H9 (cell line): ENCODE data around the gene SYT7. TPM values are rescaled to one million over a fixed set of nuclear protein-coding genes. Genes with fewer than 3 reads are reported as not detected.

ENCODE experiments used
- DNase-seq: peaks from one replicate; pipeline ENCODE4 v3.0.0-alpha.2; 2017
- H2AFZ ChIP-seq: one replicate; pipeline ENCODE4 v1.6.1; 2013; ENCODE audit warnings: mild to moderate bottlenecking, low read length, control low read depth, moderate library complexity
- H2AK5ac ChIP-seq: 2 replicates; pipeline ENCODE4 v1.6.1; 2013; ENCODE audit warnings: low read length, control low read depth, mixed read lengths; ENCODE audit not compliant: insufficient read length
- H2BK120ac ChIP-seq: one replicate; pipeline ENCODE4 v1.6.1; 2013; ENCODE audit warnings: low read depth, mild to moderate bottlenecking, low read length, control low read depth, inconsistent platforms; ENCODE audit not compliant: poor library complexity, severe bottlenecking
- H2BK12ac ChIP-seq: 2 replicates; pipeline ENCODE4 v1.6.1; 2013; ENCODE audit warnings: low read length, control low read depth, mixed read lengths, low read depth; ENCODE audit not compliant: insufficient read length
- H2BK15ac ChIP-seq: 2 replicates; pipeline ENCODE4 v1.6.1; 2013; ENCODE audit warnings: low read depth, low read length, control low read depth
- H2BK20ac ChIP-seq: one replicate; pipeline ENCODE4 v1.6.1; 2013; ENCODE audit warnings: low read depth, mild to moderate bottlenecking, low read length, control low read depth, inconsistent platforms; ENCODE audit not compliant: poor library complexity, severe bottlenecking
- H2BK5ac ChIP-seq: 2 replicates; pipeline ENCODE4 v1.6.1; 2013; ENCODE audit warnings: low read length, control low read depth, mixed read lengths; ENCODE audit not compliant: insufficient read length
- H3K14ac ChIP-seq: 2 replicates; pipeline ENCODE4 v1.6.1; 2013; ENCODE audit warnings: low read length, control low read depth; ENCODE audit not compliant: insufficient read depth
- H3K18ac ChIP-seq: 2 replicates; pipeline ENCODE4 v1.6.1; 2013; ENCODE audit warnings: low read depth, mild to moderate bottlenecking, mixed read lengths, low read length, control low read depth; ENCODE audit not compliant: insufficient read length
- H3K23ac ChIP-seq: 2 replicates; pipeline ENCODE4 v1.6.1; 2013; ENCODE audit warnings: low read length, control low read depth, mixed read lengths, low read depth; ENCODE audit not compliant: insufficient read length
- H3K23me2 ChIP-seq: 2 replicates; pipeline ENCODE4 v1.6.1; 2013; ENCODE audit warnings: low read depth, mild to moderate bottlenecking, mixed read lengths, low read length, control low read depth; ENCODE audit not compliant: insufficient read length, poor library complexity, severe bottlenecking
- H3K27ac ChIP-seq: 2 replicates; pipeline ENCODE4 v1.5.1; 2013; ENCODE audit warnings: low read length, control low read depth, mixed read lengths, low read depth; ENCODE audit not compliant: insufficient read length
- H3K27me3 ChIP-seq: 2 replicates; pipeline ENCODE4 v1.6.1; 2013; ENCODE audit warnings: low read length, control low read depth, inconsistent platforms; ENCODE audit not compliant: insufficient read depth
- H3K4ac ChIP-seq: 2 replicates; pipeline ENCODE4 v1.6.1; 2013; ENCODE audit warnings: low read depth, mild to moderate bottlenecking, control low read depth, inconsistent platforms, low read length, moderate library complexity
- H3K4me1 ChIP-seq: 2 replicates; pipeline ENCODE4 v1.6.1; 2013; ENCODE audit warnings: low read length, control low read depth, inconsistent platforms; ENCODE audit not compliant: insufficient read depth
- H3K4me2 ChIP-seq: 2 replicates; pipeline ENCODE4 v1.6.1; 2013; ENCODE audit warnings: low read length, control low read depth, mixed read lengths; ENCODE audit not compliant: insufficient read length, insufficient read depth
- H3K56ac ChIP-seq: 2 replicates; pipeline ENCODE4 v1.6.1; 2013; ENCODE audit warnings: low read depth, mild to moderate bottlenecking, mixed read lengths, low read length, control low read depth; ENCODE audit not compliant: insufficient read length
- H3K79me1 ChIP-seq: 2 replicates; pipeline ENCODE4 v1.6.1; 2013; ENCODE audit warnings: low read depth, mild to moderate bottlenecking, moderate library complexity, low read length, control low read depth, inconsistent platforms; ENCODE audit not compliant: insufficient read depth, poor library complexity, severe bottlenecking
- H3K79me2 ChIP-seq: 2 replicates; pipeline ENCODE4 v1.6.1; 2013; ENCODE audit warnings: low read length, control low read depth, inconsistent platforms; ENCODE audit not compliant: insufficient read depth
- H3K9ac ChIP-seq: 2 replicates; pipeline ENCODE4 v1.6.1; 2013; ENCODE audit warnings: low read length, control low read depth, mixed read lengths; ENCODE audit not compliant: insufficient read length; ENCODE audit errors: extremely low read depth
- H3K9me3 ChIP-seq: one replicate; pipeline ENCODE4 v1.6.1; 2013; ENCODE audit warnings: low read depth, low read length, inconsistent platforms; ENCODE audit not compliant: control insufficient read depth
- H3T11ph ChIP-seq: one replicate; pipeline ENCODE4 v1.6.1; 2013; ENCODE audit warnings: mild to moderate bottlenecking, low read length, control low read depth, inconsistent platforms
- H4K20me1 ChIP-seq: one replicate; pipeline ENCODE4 v1.6.1; 2013; ENCODE audit not compliant: control insufficient read depth, insufficient read length, insufficient read depth
- H4K5ac ChIP-seq: 2 replicates; pipeline ENCODE4 v1.6.1; 2013; ENCODE audit warnings: low read depth, mild to moderate bottlenecking, mixed read lengths, low read length, control low read depth; ENCODE audit not compliant: insufficient read length
- H4K8ac ChIP-seq: replicated peaks from 2 replicates; pipeline ENCODE4 v1.6.1; 2013; ENCODE audit warnings: low read length, control low read depth, mixed read lengths, low read depth; ENCODE audit not compliant: insufficient read length
- H4K91ac ChIP-seq: 2 replicates; pipeline ENCODE4 v1.6.1; 2013; ENCODE audit warnings: low read depth, mild to moderate bottlenecking, moderate library complexity, mixed read lengths, low read length, control low read depth; ENCODE audit not compliant: insufficient read length
- H3K27ac Mint-ChIP-seq, 3 experiments: 2 replicates in 2 of 3; 3 replicates in 1 of 3; pipeline ENCODE4 v1.8.0; 2020 to 2021; ENCODE audit warnings: mixed read lengths in 3 of 3, mild to moderate bottlenecking in 1 of 3, moderate library complexity in 1 of 3
- H3K27me3 Mint-ChIP-seq: 2 replicates; pipeline ENCODE4 v1.8.0; 2021; ENCODE audit warnings: low read depth, mild to moderate bottlenecking, moderate library complexity, mixed read lengths
- H3K36me3 Mint-ChIP-seq, 3 experiments: 2 replicates in 2 of 3; 3 replicates in 1 of 3; pipeline ENCODE4 v1.8.0; 2020 to 2021; ENCODE audit warnings: low read depth in 3 of 3, mixed read lengths in 3 of 3; ENCODE audit not compliant: insufficient read depth in 1 of 3
- H3K4me1 Mint-ChIP-seq, 2 experiments: 2 replicates each; pipeline ENCODE4 v1.8.0; 2020; ENCODE audit warnings: mixed read lengths in 2 of 2
- H3K4me3 Mint-ChIP-seq, 2 experiments: 2 replicates in 1 of 2; 3 replicates in 1 of 2; pipeline ENCODE4 v1.8.0; 2020 to 2021; ENCODE audit warnings: mild to moderate bottlenecking in 2 of 2, mixed read lengths in 2 of 2, moderate library complexity in 1 of 2
- H3K9me3 Mint-ChIP-seq, 2 experiments: 2 replicates in 1 of 2; 3 replicates in 1 of 2; pipeline ENCODE4 v1.8.0; 2020; ENCODE audit warnings: mild to moderate bottlenecking in 2 of 2, mixed read lengths in 2 of 2, moderate library complexity in 1 of 2
- CTCF ChIP-seq: fragments of 200-600 bp; sonication (generic); conservative IDR thresholded peaks from 3 replicates; pipeline ENCODE4 v1.8.0; 2021; ENCODE audit warnings: antibody characterized with exemption, mild to moderate bottlenecking
- WGBS: extraction: QIAGEN DNeasy Blood & Tissue Kit; methylation state at CpG from one replicate; pipeline ENCODE4 v1.1.7; 2013; ENCODE audit warnings: missing lambda C conversion rate, low lambda C conversion rate, mixed read lengths; ENCODE audit not compliant: insufficient read length; ENCODE audit errors: extremely low coverage; 5-methylcytosine and 5-hydroxymethylcytosine counted together
- total RNA-seq: library from RNA; stranded (reverse); gene quantifications from 2 replicates; pipeline ENCODE4 v1.2.1, GENCODE V29; 2021

Gene SYT7
- total RNA-seq, 1 experiment from 2014 or later, result 8.8 TPM

- Histone ChIP-seq H3K14ac (no peak overlapping the region), H3T11ph (no peak overlapping the region), H4K91ac (no peak overlapping the region), H3K27me3 (no peaks in the 10 kb centered on the region), H3K23ac (no peak overlapping the region), H3K4me2 (no peak overlapping the region), H4K5ac (no peak overlapping the region), H3K9ac (no peak overlapping the region), H4K20me1 (no peaks in the 10 kb centered on the region), H2BK15ac (no peak overlapping the region), H3K79me2 (no peaks in the 10 kb centered on the region), H2BK120ac (no peak overlapping the region), H2AFZ (no peak overlapping the region), H3K18ac (no peak overlapping the region), H3K4ac (no peak overlapping the region), H4K8ac (no peak overlapping the region), H2BK5ac (no peak overlapping the region), H2AK5ac (no peak overlapping the region), H3K79me1 (no peaks in the 10 kb centered on the region), H2BK12ac (no peak overlapping the region), H3K23me2 (no peaks in the 10 kb centered on the region), H2BK20ac (no peak overlapping the region), H3K56ac (no peak overlapping the region), H3K4me1 (no peaks in the 10 kb centered on the region; the same call in 1 of the 2 replicates), H3K27ac (no peak overlapping the region), H3K9me3 (no peaks in the 10 kb centered on the region)
- Mint-ChIP-seq H3K36me3 (peaks cover 0 to 11% (median 0%) of the 10 kb centered on the region in 3 experiments; a peak in 2 of 7 replicates), H3K4me3 (no peak overlapping the region), H3K9me3 (no peaks in the 10 kb centered on the region), H3K4me1 (peaks cover 7 to 19% of the 10 kb centered on the region in 2 experiments), H3K27me3 (peaks cover 6% of the 10 kb centered on the region), H3K27ac (no peak overlapping the region)
- no peak for TF ChIP-seq CTCF
- WGBS, result no CpG with 5 or more reads among the region's 20 CpGs
- DNase-seq, result no peak
Measured at GRCh38 chr11:61526956-61527731, 53.7 kb downstream of the SYT7 start.
